Measurements from ENCODE around the gene POT1. TPM values are rescaled to one million over a fixed set of nuclear protein-coding genes. Genes with fewer than 3 reads are reported as not detected.

POT1 gene
- total RNA-seq, 1 experiment from 2014 or later: 20.9 TPM

- no peaks in the 10 kb centered on the region for H3K36me3 ChIP-seq (ENCODE audit: control insufficient read depth, insufficient read depth, low read length)
- H3K27me3 ChIP-seq (ENCODE audit: control insufficient read depth, insufficient read depth, low read length): no peaks in the 10 kb centered on the region
- no TSS peak for BruUV-seq (replicated peaks)
- ChIA-PET CTCF (no interaction called here), POLR2A (no interaction called here)
- TF ChIP-seq CTCF (IDR thresholded peaks at IDR 0.05) (no peak), REST (IDR thresholded peaks at IDR 0.05; ENCODE audit: insufficient read depth in 1 of 2, low read depth in 2 of 2, low read length in 1 of 2) (no peak), POLR2AphosphoS5 (IDR thresholded peaks at IDR 0.05; ENCODE audit: low read depth, low read length) (no peak), SIN3A (IDR thresholded peaks at IDR 0.05; ENCODE audit: borderline replicate concordance, insufficient read depth, low read depth, low read length) (no peak), TCF7L2 (IDR thresholded peaks at IDR 0.05; ENCODE audit: low read depth, low read length) (no peak)
- no peaks in the 10 kb centered on the region for H3K9me3 ChIP-seq (ENCODE audit: control insufficient read depth, insufficient read depth, low read depth, low read length)
- H3K27ac ChIP-seq (ENCODE audit: low read length): no peak overlapping the region
- ATAC-seq (no peak), DNase-seq (ENCODE audit: low read depth, low spot score) (no peak)
- in situ Hi-C loops (cut with HindIII; ENCODE audit: low pct_unique_long_range_greater_than_20kb, low sequenced_read_pairs): no loop called here
- no peak overlapping the region for H3K4me3 ChIP-seq (ENCODE audit: low read depth in 2 of 2, low read length in 2 of 2)
- no peaks in the 10 kb centered on the region for H3K4me1 ChIP-seq (ENCODE audit: control insufficient read depth, insufficient read depth, low read length)
- intact Hi-C loops (cut with micrococcal nuclease; ENCODE audit: unreplicated experiment): no loop called here
Measured at GRCh38 chr7:124937076-124937475, 7.5 kb upstream of the POT1 start.

GRCh38 chr7:124934841-124935240, 5.2 kb upstream of the POT1 start:
- H3K4me1 ChIP-seq (ENCODE audit: control insufficient read depth, insufficient read depth, low read length): no peaks in the 10 kb centered on the region
- ChIA-PET CTCF (no interaction called here), POLR2A (no interaction called here)
- TF ChIP-seq SIN3A (IDR thresholded peaks at IDR 0.05; ENCODE audit: borderline replicate concordance, insufficient read depth, low read depth, low read length) (no peak), POLR2AphosphoS5 (IDR thresholded peaks at IDR 0.05; ENCODE audit: low read depth, low read length) (no peak), CTCF (IDR thresholded peaks at IDR 0.05) (no peak), TCF7L2 (IDR thresholded peaks at IDR 0.05; ENCODE audit: low read depth, low read length) (no peak), REST (IDR thresholded peaks at IDR 0.05; ENCODE audit: insufficient read depth in 1 of 2, low read depth in 2 of 2, low read length in 1 of 2) (no peak)
- no peak overlapping the region for H3K27ac ChIP-seq (ENCODE audit: low read length)
- in situ Hi-C loops (cut with HindIII; ENCODE audit: low pct_unique_long_range_greater_than_20kb, low sequenced_read_pairs) (no loop called here), intact Hi-C loops (cut with micrococcal nuclease; ENCODE audit: unreplicated experiment) (no loop called here)
- no peaks in the 10 kb centered on the region for H3K36me3 ChIP-seq (ENCODE audit: control insufficient read depth, insufficient read depth, low read length)
- H3K9me3 ChIP-seq (ENCODE audit: control insufficient read depth, insufficient read depth, low read depth, low read length): no peaks in the 10 kb centered on the region
- no peaks in the 10 kb centered on the region for H3K27me3 ChIP-seq (ENCODE audit: control insufficient read depth, insufficient read depth, low read length)
- ATAC-seq (no peak), DNase-seq (ENCODE audit: low read depth, low spot score) (no peak)
- H3K4me3 ChIP-seq (ENCODE audit: low read depth in 2 of 2, low read length in 2 of 2): no peak overlapping the region
- BruUV-seq (replicated peaks): no TSS peak

Data from Panc1 (cell line).